Measurements from ENCODE around the gene NHS.

NHS gene

DNA sequence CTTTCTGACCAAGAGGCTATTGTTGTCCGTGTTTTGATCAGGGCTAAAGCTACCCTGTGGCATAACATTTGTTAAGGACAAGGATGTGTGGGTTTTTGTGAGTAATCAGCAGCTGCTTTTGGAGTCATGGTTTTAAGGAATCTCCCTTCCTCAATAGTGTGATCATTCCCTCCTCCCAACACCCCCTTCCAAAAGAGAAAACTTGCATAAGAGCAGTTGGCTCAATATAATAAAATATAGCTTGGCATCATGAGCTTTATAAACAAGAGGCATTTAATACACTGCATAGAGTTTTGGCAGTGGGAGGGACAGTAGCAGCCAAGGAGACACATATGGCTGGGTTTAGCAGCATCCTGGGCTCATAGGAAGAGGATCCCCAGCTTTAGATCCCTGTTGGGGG, 84.7 kb downstream of the NHS start:
- TF ChIP-seq CTCF (IDR thresholded peaks at IDR 0.05): no peak
- TF ChIP-seq ZFX (IDR thresholded peaks at IDR 0.05; ENCODE audit: borderline replicate concordance): no peak
- no peak overlapping the region for H3K27ac ChIP-seq

DNA sequence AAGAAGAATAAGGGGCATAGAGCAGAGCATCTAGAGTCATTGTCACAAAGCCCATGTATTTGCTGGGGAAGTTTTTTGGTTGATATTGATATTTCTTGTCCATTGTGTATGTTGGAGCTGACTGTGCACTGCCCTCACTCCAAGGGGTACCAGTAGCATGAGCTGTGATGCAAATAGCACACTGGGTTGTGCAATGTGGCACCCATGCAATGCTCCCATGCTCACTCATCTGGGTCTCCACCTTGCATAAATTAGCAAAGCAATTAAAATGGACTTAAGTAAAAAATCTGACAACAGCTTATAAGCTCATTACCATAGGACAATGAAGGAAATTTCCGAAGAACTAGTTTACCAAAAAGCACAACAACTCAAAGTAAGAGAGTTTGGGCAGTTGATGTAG, 87.9 kb downstream of the NHS start:
- no peak overlapping the region for H3K27ac ChIP-seq
- TF ChIP-seq CTCF (IDR thresholded peaks at IDR 0.05) (no peak), ZFX (IDR thresholded peaks at IDR 0.05; ENCODE audit: borderline replicate concordance) (no peak)

- TF ChIP-seq CTCF (IDR thresholded peaks at IDR 0.05) (no peak), ZFX (IDR thresholded peaks at IDR 0.05; ENCODE audit: borderline replicate concordance) (no peak)
- no peak overlapping the region for H3K27ac ChIP-seq
These were observed 89.2 kb downstream of the NHS start for GRCh38 chrX:17464194-17464593.

- TF ChIP-seq CTCF (IDR thresholded peaks at IDR 0.05) (no peak), ZFX (IDR thresholded peaks at IDR 0.05; ENCODE audit: borderline replicate concordance) (no peak)
- no peak overlapping the region for H3K27ac ChIP-seq
These were observed 90.2 kb downstream of the NHS start for GRCh38 chrX:17465201-17465600.

DNA sequence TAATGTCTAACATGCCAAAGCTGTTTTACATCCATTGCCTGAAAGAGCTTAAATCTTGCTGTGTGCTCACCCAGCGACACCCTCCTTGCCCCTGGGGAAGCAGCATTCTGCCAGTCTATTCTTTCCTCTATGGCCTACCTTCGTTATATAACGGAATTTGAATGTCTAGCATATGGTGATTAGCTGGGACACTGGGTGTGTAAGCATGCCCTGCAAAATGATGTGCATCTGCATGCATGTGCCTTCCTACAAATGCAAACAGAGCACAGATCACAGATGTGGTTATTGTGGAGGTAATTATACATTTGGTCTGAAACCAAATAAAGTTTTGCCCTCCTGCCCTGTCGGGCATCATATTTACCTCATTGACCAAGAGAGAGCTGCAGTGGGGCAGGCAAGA, 90.8 kb downstream of the NHS start:
- no peak for TF ChIP-seq CTCF (IDR thresholded peaks at IDR 0.05)
- TF ChIP-seq ZFX (IDR thresholded peaks at IDR 0.05; ENCODE audit: borderline replicate concordance): no peak
- H3K27ac ChIP-seq: no peak overlapping the region

- TF ChIP-seq CTCF (IDR thresholded peaks at IDR 0.05) (no peak), ZFX (IDR thresholded peaks at IDR 0.05; ENCODE audit: borderline replicate concordance) (no peak)
- H3K27ac ChIP-seq: no peak overlapping the region
These were observed 95.1 kb downstream of the NHS start for GRCh38 chrX:17470136-17470535.

GRCh38 chrX:17471121-17471520, 96.1 kb downstream of the NHS start:
- TF ChIP-seq CTCF (IDR thresholded peaks at IDR 0.05): no peak
- TF ChIP-seq ZFX (IDR thresholded peaks at IDR 0.05; ENCODE audit: borderline replicate concordance): no peak
- no peak overlapping the region for H3K27ac ChIP-seq
